GM19193 (cell line): ENCODE data around the gene PTPN3.

Experiments
- POLR2A ChIP-seq: IDR thresholded peaks from 4 replicates; pipeline ENCODE4 v1.6.1; 2011; ENCODE audit not compliant: insufficient read depth, insufficient read length; ENCODE audit errors: extremely low read depth

Gene PTPN3

GRCh38 chr9:109450346-109450745, 47.8 kb downstream of the PTPN3 start:
- no peak for TF ChIP-seq POLR2A

- no peak for TF ChIP-seq POLR2A
Measured at GRCh38 chr9:109449036-109449798, 48.9 kb downstream of the PTPN3 start.

- no peak for TF ChIP-seq POLR2A
Measured at GRCh38 chr9:109448223-109448622, 49.9 kb downstream of the PTPN3 start.

GRCh38 chr9:109447329-109448076, 50.6 kb downstream of the PTPN3 start:
- no peak for TF ChIP-seq POLR2A

- TF ChIP-seq POLR2A, result no peak
Measured at GRCh38 chr9:109444771-109445320, 53.3 kb downstream of the PTPN3 start.

GRCh38 chr9:109442716-109443115, 55.4 kb downstream of the PTPN3 start:
- no peak for TF ChIP-seq POLR2A

- TF ChIP-seq POLR2A, result no peak
Measured at GRCh38 chr9:109441296-109441695, 56.8 kb downstream of the PTPN3 start.

- no peak for TF ChIP-seq POLR2A
Measured at GRCh38 chr9:109440797-109441287, 57.3 kb downstream of the PTPN3 start.

- TF ChIP-seq POLR2A, result no peak
Measured at GRCh38 chr9:109440117-109440515, 58.0 kb downstream of the PTPN3 start.

GRCh38 chr9:109439378-109440116, 58.6 kb downstream of the PTPN3 start:
- no peak for TF ChIP-seq POLR2A

GRCh38 chr9:109437286-109437685, 60.8 kb downstream of the PTPN3 start:
- TF ChIP-seq POLR2A, result no peak

GRCh38 chr9:109436071-109436470, 62.0 kb downstream of the PTPN3 start:
- TF ChIP-seq POLR2A, result no peak

GRCh38 chr9:109433476-109433875, 64.6 kb downstream of the PTPN3 start:
- TF ChIP-seq POLR2A, result no peak

- no peak for TF ChIP-seq POLR2A
Measured at GRCh38 chr9:109430231-109430630, 67.9 kb downstream of the PTPN3 start.

- TF ChIP-seq POLR2A, result no peak
Measured at GRCh38 chr9:109428854-109429253, 69.3 kb downstream of the PTPN3 start.

- no peak for TF ChIP-seq POLR2A
Measured at GRCh38 chr9:109427886-109428285, 70.2 kb downstream of the PTPN3 start.
